ENCODE measurements around the gene SEMA7A.
"Not testable (repeated sequence)": the region's sequence is repeated elsewhere in the genome, so short reads cannot be mapped to it uniquely, and the experiment has no call there.

The SEMA7A gene

GRCh38 chr15:74399511-74400312, 34.0 kb downstream of the SEMA7A start:
- no peak for DNase-seq (ENCODE audit: low spot score)

GRCh38 chr15:74399100-74399499, 34.7 kb downstream of the SEMA7A start:
- DNase-seq (ENCODE audit: low spot score), result no peak

GRCh38 chr15:74398183-74398582, 35.6 kb downstream of the SEMA7A start:
- DNase-seq (ENCODE audit: low spot score), result no peak

- no peak for DNase-seq (ENCODE audit: low spot score)
Measured at GRCh38 chr15:74397239-74398068, 36.3 kb downstream of the SEMA7A start.

- DNase-seq (ENCODE audit: low spot score), result no peak
Measured at GRCh38 chr15:74396445-74397238, 37.1 kb downstream of the SEMA7A start.

GRCh38 chr15:74396146-74396438, 37.7 kb downstream of the SEMA7A start:
- no peak for DNase-seq (ENCODE audit: low spot score)

- DNase-seq (ENCODE audit: low spot score), result no peak
Measured at GRCh38 chr15:74395319-74396145, 38.2 kb downstream of the SEMA7A start.

GRCh38 chr15:74394090-74394846, 39.5 kb downstream of the SEMA7A start:
- DNase-seq (ENCODE audit: low spot score), result no peak

GRCh38 chr15:74393423-74393822, 40.3 kb downstream of the SEMA7A start:
- DNase-seq (ENCODE audit: low spot score), result no peak

- DNase-seq (ENCODE audit: low spot score), result no peak
Measured at GRCh38 chr15:74392902-74393301, 40.9 kb downstream of the SEMA7A start.

- DNase-seq (ENCODE audit: low spot score), result no peak
Measured at GRCh38 chr15:74392451-74392830, 41.3 kb downstream of the SEMA7A start.

GRCh38 chr15:74391582-74392450, 41.9 kb downstream of the SEMA7A start:
- DNase-seq (ENCODE audit: low spot score), result no peak

GRCh38 chr15:74390647-74391288, 43.0 kb downstream of the SEMA7A start:
- DNase-seq (ENCODE audit: low spot score), result no peak

- DNase-seq (ENCODE audit: low spot score), result not testable (repeated sequence)
Measured at GRCh38 chr15:74390049-74390646, 43.6 kb downstream of the SEMA7A start.

- DNase-seq (ENCODE audit: low spot score), result no peak
Measured at GRCh38 chr15:74389241-74390048, 44.3 kb downstream of the SEMA7A start.

GRCh38 chr15:74388363-74388951, 45.3 kb downstream of the SEMA7A start:
- DNase-seq (ENCODE audit: low spot score), result no peak

GRCh38 chr15:74387621-74388362, 46.0 kb downstream of the SEMA7A start:
- DNase-seq (ENCODE audit: low spot score), result no peak

Measured in HuH-7 (cell line).